NCI-H345 treated with DMSO at 0.1 percent for 48 hours (cell line): Measurements from ENCODE around the gene CCDC186.

Experiments
- DNase-seq: peaks from one replicate; lab custom pipeline; 2025; ENCODE audit not compliant: unreplicated experiment; lab: John Stamatoyannopoulos, UW

Gene CCDC186

GRCh38 chr10:114173921-114174694, at the start of gene CCDC186:
TSS of gene CCDC186 (minus strand) at chr10:114174203. CDS start at chr10:114163268, 10,935 bp downstream.
- DNase-seq, result peak; percentile 75

- DNase-seq, result no peak
These were observed 49.1 kb upstream of the CCDC186 start for GRCh38 chr10:114223066-114223465.

GRCh38 chr10:114221235-114221634, 47.2 kb upstream of the CCDC186 start:
- DNase-seq, result no peak

- no peak for DNase-seq
These were observed 46.3 kb upstream of the CCDC186 start for GRCh38 chr10:114220281-114220680.

- no peak for DNase-seq
These were observed 41.0 kb upstream of the CCDC186 start for GRCh38 chr10:114215033-114215432.

- DNase-seq, result no peak
These were observed 38.1 kb upstream of the CCDC186 start for GRCh38 chr10:114212153-114212552.

GRCh38 chr10:114208351-114208750, 34.3 kb upstream of the CCDC186 start:
- DNase-seq, result no peak

GRCh38 chr10:114207349-114207748, 33.3 kb upstream of the CCDC186 start:
- DNase-seq, result no peak

- DNase-seq, result no peak
These were observed 32.9 kb upstream of the CCDC186 start for GRCh38 chr10:114206902-114207301.

- DNase-seq, result no peak
These were observed 28.8 kb upstream of the CCDC186 start for GRCh38 chr10:114202812-114203211.

- no peak for DNase-seq
These were observed 25.2 kb upstream of the CCDC186 start for GRCh38 chr10:114199239-114199638.

- DNase-seq, result no peak
These were observed 21.1 kb upstream of the CCDC186 start for GRCh38 chr10:114195079-114195478.

- DNase-seq, result no peak
These were observed 15.7 kb upstream of the CCDC186 start for GRCh38 chr10:114189700-114190099.

- DNase-seq, result no peak
These were observed 14.9 kb upstream of the CCDC186 start for GRCh38 chr10:114188900-114189299.

GRCh38 chr10:114188001-114188400, 14.0 kb upstream of the CCDC186 start:
- DNase-seq, result no peak

GRCh38 chr10:114184276-114184675, 10.3 kb upstream of the CCDC186 start:
- DNase-seq, result no peak

GRCh38 chr10:114183563-114183962, 9.6 kb upstream of the CCDC186 start:
- no peak for DNase-seq

- no peak for DNase-seq
These were observed 8.0 kb upstream of the CCDC186 start for GRCh38 chr10:114181971-114182370.

GRCh38 chr10:114180937-114181336, 6.9 kb upstream of the CCDC186 start:
- no peak for DNase-seq

GRCh38 chr10:114179747-114180146, 5.7 kb upstream of the CCDC186 start:
- no peak for DNase-seq

GRCh38 chr10:114179148-114179547, 5.1 kb upstream of the CCDC186 start, which contains the start of gene TDRD1:
TSS of gene TDRD1 (plus strand) at chr10:114179353. CDS start at chr10:114187832, 8,479 bp downstream.
- no peak for DNase-seq

GRCh38 chr10:114176511-114176910, 2.5 kb upstream of the CCDC186 start:
- DNase-seq, result no peak

- DNase-seq, result no peak
These were observed 1.7 kb upstream of the CCDC186 start for GRCh38 chr10:114175667-114176066.
